CD4-positive, CD25-positive, alpha-beta regulatory T cell (primary cell): ENCODE results near the gene MAPRE2. TPM values are rescaled to one million over a fixed set of nuclear protein-coding genes. Genes with fewer than 3 reads are reported as not detected.
A peak's percentile ranks its signal among the peaks of the same experiment; 100 is the strongest.
"Not testable (repeated sequence)": the region's sequence is repeated elsewhere in the genome, so short reads cannot be mapped to it uniquely, and the experiment has no call there.

ENCODE experiments used
- ATAC-seq, 2 donors: fragments of 150-1000 bp; cut with Tn5 transposase; one replicate each; pipeline ENCODE4 v1.10.0; 2021; ENCODE audit warnings: low read depth in 2 of 2, moderate number of reproducible peaks in 2 of 2, moderate library complexity in 1 of 2
- DNase-seq, 3 donors: peaks; one replicate each; pipeline versions ENCODE4 v3.0.0 to v3.0.0-alpha.2; 2012 to 2022; ENCODE audit warnings: mixed read lengths in 1 of 3
- H3K27ac ChIP-seq: one replicate; pipeline ENCODE4 v1.7.0; 2013; ENCODE audit warnings: mild to moderate bottlenecking, low read length; ENCODE audit not compliant: insufficient read depth, poor library complexity, severe bottlenecking
- H3K27me3 ChIP-seq: one replicate; pipeline ENCODE4 v1.7.0; 2013; ENCODE audit warnings: low read length; ENCODE audit not compliant: control insufficient read depth, insufficient read depth
- H3K36me3 ChIP-seq: one replicate; pipeline ENCODE4 v1.7.0; 2013; ENCODE audit warnings: mild to moderate bottlenecking, low read length, moderate library complexity; ENCODE audit not compliant: control insufficient read depth, insufficient read depth
- H3K4me1 ChIP-seq: 2 replicates; pipeline ENCODE4 v1.7.0; 2013; ENCODE audit warnings: mild to moderate bottlenecking, low read length; ENCODE audit not compliant: insufficient read depth, control insufficient read depth, poor library complexity, severe bottlenecking
- H3K4me3 ChIP-seq: one replicate; pipeline ENCODE4 v1.7.0; 2013; ENCODE audit warnings: low read depth, mild to moderate bottlenecking, low read length, moderate library complexity
- H3K9me3 ChIP-seq, 2 experiments: 1 replicate in 1 of 2; 2 replicates in 1 of 2; pipeline ENCODE4 v1.7.0; 2013; ENCODE audit warnings: low read length in 2 of 2, mild to moderate bottlenecking in 1 of 2, moderate library complexity in 1 of 2; ENCODE audit not compliant: control insufficient read depth in 2 of 2
- H3K27ac Mint-ChIP-seq, 3 donors: one replicate each; pipeline ENCODE4 v1.8.0; 2020 to 2022; ENCODE audit warnings: mild to moderate bottlenecking in 3 of 3, mixed read lengths in 3 of 3, moderate library complexity in 2 of 3
- H3K27me3 Mint-ChIP-seq: one replicate; pipeline ENCODE4 v1.8.0; 2022; ENCODE audit warnings: mild to moderate bottlenecking, mixed read lengths
- H3K36me3 Mint-ChIP-seq: one replicate; pipeline ENCODE4 v1.8.0; 2020; ENCODE audit warnings: mixed read lengths
- H3K4me1 Mint-ChIP-seq, 4 donors: one replicate each; pipeline ENCODE4 v1.8.0; 2020 to 2022; ENCODE audit warnings: mixed read lengths in 4 of 4, mild to moderate bottlenecking in 1 of 4
- H3K4me3 Mint-ChIP-seq, 4 donors: one replicate each; pipeline ENCODE4 v1.8.0; 2020 to 2022; ENCODE audit warnings: mild to moderate bottlenecking in 4 of 4, mixed read lengths in 4 of 4, moderate library complexity in 3 of 4
- H3K9me3 Mint-ChIP-seq, 7 donors: one replicate each; pipeline ENCODE4 v1.8.0; 2020 to 2022; ENCODE audit warnings: mixed read lengths in 7 of 7, mild to moderate bottlenecking in 3 of 7, moderate library complexity in 2 of 7
- polyA plus RNA-seq, 4 donors: library from polyadenylated mRNA; unstranded; fragments of 300-500 nt; fragmentation: Illumina TruSeq; gene quantifications; one replicate each; pipeline ENCODE4 v1.2.3, GENCODE V29; 2021
- total RNA-seq: library from RNA; stranded (reverse); gene quantifications from one replicate; pipeline ENCODE4 v1.2.3, GENCODE V29; 2022

MAPRE2 gene
- total and polyA plus RNA-seq, 5 donors from 2014 or later, result 62.2 to 82.5 (median 67.3) TPM

DNA sequence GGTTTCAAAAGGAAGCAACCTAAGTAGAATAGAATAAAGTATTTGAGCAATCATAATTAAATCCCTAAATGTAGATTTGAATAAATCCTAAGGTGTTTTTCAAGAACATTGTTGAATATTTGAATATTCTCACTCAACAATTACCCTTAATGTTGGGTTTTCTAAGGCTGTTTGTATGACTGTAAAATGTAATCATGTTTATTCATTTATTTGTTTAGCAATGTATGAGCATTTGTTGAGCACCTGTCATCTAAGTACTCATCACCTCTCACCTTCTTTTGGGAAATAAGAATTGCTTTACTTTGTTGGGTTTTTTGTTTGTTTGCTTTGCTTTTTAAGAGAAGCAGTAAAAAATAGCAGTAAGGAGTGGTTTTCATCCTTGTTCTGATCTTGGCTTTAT is 66.0 kb downstream of the MAPRE2 start:
- H3K4me3 ChIP-seq, result no peak overlapping the region
- no peaks in the 10 kb centered on the region for H3K9me3 ChIP-seq
- Mint-ChIP-seq H3K36me3 (peaks cover 19% of the 10 kb centered on the region), H3K27me3 (no peaks in the 10 kb centered on the region), H3K27ac (no peak overlapping the region), H3K4me1 (peaks cover 18 to 64% (median 51%) of the 10 kb centered on the region in 4 donors), H3K9me3 (no peaks in the 10 kb centered on the region), H3K4me3 (no peak overlapping the region)
- peaks cover 9% of the 10 kb centered on the region for H3K36me3 ChIP-seq
- no peak overlapping the region for H3K27ac ChIP-seq
- ATAC-seq, result no peak
- H3K27me3 ChIP-seq, result no peaks in the 10 kb centered on the region
- DNase-seq, result no peak
- H3K4me1 ChIP-seq, result peaks cover 17% of the 10 kb centered on the region

DNA sequence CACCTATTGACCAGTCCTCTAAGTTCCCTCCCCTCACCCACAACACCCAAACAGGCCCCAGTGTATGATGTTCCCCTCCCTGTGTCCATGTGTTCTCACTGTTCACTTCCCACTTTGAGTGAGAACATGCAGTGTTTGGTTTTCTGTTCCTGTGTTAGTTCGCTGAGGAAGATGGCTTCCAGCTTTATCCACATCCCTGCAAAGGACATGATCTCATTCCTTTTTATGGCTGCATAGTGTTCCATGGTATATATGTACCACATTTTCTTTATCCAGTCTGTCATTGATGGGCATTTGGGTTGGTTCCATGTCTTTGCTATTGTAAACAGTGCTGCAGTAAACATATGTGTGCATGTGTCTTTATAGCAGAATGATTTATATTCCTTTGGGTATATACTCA is 66.9 kb downstream of the MAPRE2 start:
- ATAC-seq, H3K9me3 ChIP-seq, H3K27me3 ChIP-seq, H3K4me3 ChIP-seq, DNase-seq, H3K9me3 Mint-ChIP-seq, H3K27ac ChIP-seq, H3K27me3 Mint-ChIP-seq, H3K36me3 ChIP-seq: not testable (repeated sequence)
- peak overlapping the region in 1 of 3 donors; percentile 4 for H3K27ac Mint-ChIP-seq
- H3K4me3 Mint-ChIP-seq, result peak overlapping the region in 1 of 4 donors; percentile 10
- peaks cover 16% of the 10 kb centered on the region for H3K36me3 Mint-ChIP-seq
- peaks cover 18 to 71% (median 52%) of the 10 kb centered on the region in 4 donors for H3K4me1 Mint-ChIP-seq
- H3K4me1 ChIP-seq, result peaks cover 17% of the 10 kb centered on the region

DNA sequence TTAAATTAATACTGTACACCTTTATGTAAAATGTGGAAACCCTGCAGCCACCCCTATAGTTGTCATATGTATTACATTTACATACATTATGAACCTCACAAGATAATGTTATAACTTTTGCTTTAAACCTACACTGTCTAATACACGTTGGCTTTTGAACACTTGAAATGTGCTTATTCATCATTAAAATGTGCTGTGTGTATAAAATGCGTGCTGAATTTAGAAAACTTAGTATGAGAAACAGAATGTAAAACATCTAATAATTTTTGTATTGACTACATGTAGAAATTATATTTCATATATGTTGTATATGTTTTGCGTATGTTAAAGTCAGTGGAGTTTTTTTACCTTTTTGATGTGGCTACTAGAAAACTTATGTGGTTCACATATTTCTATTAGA is 68.8 kb downstream of the MAPRE2 start:
- Mint-ChIP-seq H3K4me1 (peaks cover 18 to 80% (median 60%) of the 10 kb centered on the region in 4 donors), H3K27me3 (no peaks in the 10 kb centered on the region), H3K9me3 (no peaks in the 10 kb centered on the region), H3K27ac (no peak overlapping the region), H3K36me3 (peaks cover 18% of the 10 kb centered on the region), H3K4me3 (no peak overlapping the region)
- no peak for DNase-seq
- Histone ChIP-seq H3K27ac (no peak overlapping the region), H3K9me3 (no peaks in the 10 kb centered on the region), H3K4me3 (no peak overlapping the region), H3K4me1 (peaks cover 17% of the 10 kb centered on the region), H3K36me3 (no peaks in the 10 kb centered on the region), H3K27me3 (no peaks in the 10 kb centered on the region)
- no peak for ATAC-seq

DNA sequence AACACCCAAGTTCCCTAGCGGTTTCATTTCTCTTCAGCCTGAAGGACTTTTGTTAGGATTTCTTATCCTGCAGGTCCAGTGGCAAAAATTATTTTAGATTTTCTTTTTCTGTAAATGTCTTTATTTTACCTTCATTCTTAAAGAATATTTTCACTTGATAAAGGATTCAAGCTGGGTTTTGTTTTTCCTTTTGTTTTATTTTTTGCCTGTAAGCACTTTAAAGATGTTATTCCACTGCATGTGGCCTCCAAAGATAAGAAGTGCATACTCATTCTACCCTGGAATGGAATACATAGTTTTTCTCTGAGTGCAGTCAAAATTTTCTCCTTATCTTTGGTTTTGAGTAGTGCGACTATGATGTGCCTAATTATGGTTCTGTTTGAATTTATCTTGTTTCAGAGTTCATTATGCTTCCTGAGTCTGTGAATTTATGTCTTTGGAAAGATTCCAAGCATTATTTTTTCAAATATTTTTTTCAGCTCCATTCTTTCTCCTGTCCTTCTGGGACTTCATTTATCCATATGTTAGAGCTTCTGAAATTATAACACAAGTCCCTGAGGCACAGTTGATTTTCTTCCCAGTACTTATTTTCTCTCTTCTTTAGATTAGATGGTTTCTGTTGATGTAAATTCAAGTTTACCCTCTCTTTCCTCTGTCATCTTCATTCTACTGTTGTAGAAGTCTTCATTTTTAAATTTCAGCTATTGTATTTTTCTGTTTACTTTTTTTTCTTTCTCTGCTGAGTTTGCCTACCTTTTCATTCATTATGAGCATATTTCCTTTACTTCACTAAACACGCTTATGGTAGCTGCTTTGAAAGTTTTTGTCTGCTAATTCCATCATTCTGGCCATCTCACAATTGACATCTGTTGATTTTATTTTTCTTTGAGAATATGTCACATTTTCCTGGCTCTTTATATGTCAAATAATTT is 69.6 kb downstream of the MAPRE2 start:
- H3K27me3 ChIP-seq, result no peaks in the 10 kb centered on the region
- Mint-ChIP-seq H3K27me3 (no peaks in the 10 kb centered on the region), H3K27ac (no peak overlapping the region), H3K36me3 (peaks cover 20% of the 10 kb centered on the region), H3K4me3 (peak overlapping the region in 1 of 4 donors; percentile 2), H3K9me3 (peaks cover 0 to 2% (median 0%) of the 10 kb centered on the region in 7 donors), H3K4me1 (peaks cover 21 to 75% (median 58%) of the 10 kb centered on the region in 4 donors)
- DNase-seq (no peak), ATAC-seq (no peak)
- peaks cover 17% of the 10 kb centered on the region for H3K4me1 ChIP-seq
- no peaks in the 10 kb centered on the region for H3K36me3 ChIP-seq
- no peaks in the 10 kb centered on the region for H3K9me3 ChIP-seq
- no peak overlapping the region for H3K27ac ChIP-seq
- no peak overlapping the region for H3K4me3 ChIP-seq

DNA sequence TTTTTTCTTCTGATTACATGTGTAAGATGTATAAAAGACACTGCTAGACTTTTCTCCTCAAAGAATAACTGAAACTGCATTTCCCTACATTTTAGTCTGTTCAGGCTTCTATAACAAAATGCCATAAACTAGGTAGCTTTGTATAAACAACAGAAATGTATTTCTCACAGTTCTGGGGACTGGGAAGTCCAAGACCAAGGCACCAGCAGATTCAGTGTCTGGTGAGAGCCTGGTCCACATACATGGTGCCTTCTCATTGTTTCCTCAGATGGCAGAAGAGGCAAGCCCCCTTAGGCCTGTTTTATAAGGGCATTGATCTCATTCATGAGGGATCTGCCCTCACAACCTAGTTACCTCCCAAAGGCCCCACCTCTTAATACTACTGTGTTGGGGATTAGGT is 71.5 kb downstream of the MAPRE2 start:
- ATAC-seq, result no peak
- peaks cover 19% of the 10 kb centered on the region for H3K36me3 Mint-ChIP-seq

DNA sequence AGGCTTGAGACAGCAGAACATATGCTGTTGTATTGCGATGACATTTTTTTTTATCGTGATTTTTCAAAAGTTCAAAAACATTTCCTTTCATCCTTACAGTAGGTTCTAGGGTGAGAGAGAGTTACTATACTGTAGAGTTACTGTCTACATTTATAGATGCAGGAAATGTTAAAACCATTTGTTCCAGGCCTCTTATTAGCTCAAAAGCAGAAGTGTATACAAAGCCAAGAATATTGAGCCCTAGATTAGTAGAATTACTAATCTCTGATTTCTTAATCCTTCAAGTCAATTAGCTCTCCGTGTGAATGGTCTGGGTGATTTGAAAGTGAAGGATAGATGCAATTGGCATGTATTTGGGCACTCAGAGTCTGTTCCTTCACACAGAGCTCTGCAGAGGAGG is 73.1 kb downstream of the MAPRE2 start:
- Mint-ChIP-seq H3K27ac (no peak overlapping the region), H3K36me3 (peaks cover 14% of the 10 kb centered on the region), H3K4me1 (peaks cover 23 to 65% (median 44%) of the 10 kb centered on the region in 4 donors), H3K27me3 (no peaks in the 10 kb centered on the region), H3K4me3 (no peak overlapping the region), H3K9me3 (peaks cover 0 to 2% (median 0%) of the 10 kb centered on the region in 7 donors)
- Histone ChIP-seq H3K27ac (no peak overlapping the region), H3K9me3 (no peaks in the 10 kb centered on the region), H3K4me1 (peaks cover 3% of the 10 kb centered on the region), H3K27me3 (no peaks in the 10 kb centered on the region), H3K36me3 (peaks cover 3% of the 10 kb centered on the region), H3K4me3 (no peak overlapping the region)
- no peak for ATAC-seq
- DNase-seq, result no peak

More for the DNA sequence above, 71.5 kb downstream of the MAPRE2 start:
- peak overlapping the region in 1 of 3 donors; percentile 67 for H3K27ac Mint-ChIP-seq
- H3K4me1 ChIP-seq, result peaks cover 3% of the 10 kb centered on the region
- H3K27ac ChIP-seq, result no peak overlapping the region
- H3K4me3 Mint-ChIP-seq, result no peak overlapping the region
- no peak for DNase-seq
- H3K27me3 ChIP-seq, result no peaks in the 10 kb centered on the region
- H3K4me1 Mint-ChIP-seq, result peaks cover 25 to 70% (median 54%) of the 10 kb centered on the region in 4 donors
- no peaks in the 10 kb centered on the region for H3K9me3 ChIP-seq
- peaks cover 0 to 2% (median 0%) of the 10 kb centered on the region in 7 donors for H3K9me3 Mint-ChIP-seq
- H3K4me3 ChIP-seq, result no peak overlapping the region
- H3K27me3 Mint-ChIP-seq, result no peaks in the 10 kb centered on the region
- H3K36me3 ChIP-seq, result peaks cover 3% of the 10 kb centered on the region

DNA sequence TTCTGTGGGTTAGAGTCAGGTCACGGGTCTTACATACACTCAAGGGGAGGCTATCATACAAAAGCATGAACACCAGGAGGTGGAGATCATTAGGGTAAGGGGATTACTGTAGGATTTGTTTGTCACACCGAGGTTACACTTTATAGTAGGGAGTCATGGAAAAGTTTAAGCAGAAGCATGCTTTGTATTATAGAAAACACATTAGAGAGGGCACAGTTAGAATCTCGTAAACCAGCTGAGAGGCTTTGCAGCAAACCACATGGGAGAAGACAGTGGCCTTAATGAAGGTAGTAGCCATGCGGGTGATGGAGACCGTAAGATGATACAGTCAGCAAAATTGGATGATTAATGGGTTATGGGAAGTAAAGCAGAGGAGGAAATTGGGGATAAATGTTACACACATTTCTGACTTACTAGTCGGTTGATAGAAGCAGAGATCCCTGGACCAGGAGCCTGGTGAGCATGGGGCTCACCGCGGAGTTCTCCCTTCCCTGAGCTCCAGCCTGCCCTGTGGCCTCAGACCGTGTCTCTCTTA is 75.6 kb downstream of the MAPRE2 start:
- Mint-ChIP-seq H3K36me3 (peaks cover 8% of the 10 kb centered on the region), H3K4me3 (no peak overlapping the region), H3K27ac (peak overlapping the region in 1 of 3 donors; percentile 61), H3K4me1 (peaks cover 19 to 66% (median 44%) of the 10 kb centered on the region in 4 donors), H3K27me3 (no peaks in the 10 kb centered on the region), H3K9me3 (peaks cover 0 to 2% (median 0%) of the 10 kb centered on the region in 7 donors)
- Histone ChIP-seq H3K36me3 (peaks cover 3% of the 10 kb centered on the region), H3K4me1 (no peaks in the 10 kb centered on the region), H3K9me3 (no peaks in the 10 kb centered on the region), H3K27ac (no peak overlapping the region), H3K27me3 (no peaks in the 10 kb centered on the region), H3K4me3 (no peak overlapping the region)
- DNase-seq, result no peak
- ATAC-seq, result no peak
